Measurements from ENCODE around the gene GABRB2.

- TF ChIP-seq CTCF (conservative IDR thresholded peaks at IDR 0.05) (no peak), ZFX (IDR thresholded peaks at IDR 0.05) (no peak)
Measured at GRCh38 chr5:161269125-161269524, 277.4 kb downstream of the GABRB2 start.
